HG02981 (cell line): ENCODE measurements around the gene GAS7.

ENCODE experiments used
- ATAC-seq: cut with Tn5 transposase; IDR thresholded peaks from one replicate; pipeline ENCODE4 v1.9.1; 2021; ENCODE audit warnings: mild to moderate bottlenecking, moderate library complexity; ENCODE audit not compliant: unreplicated experiment

The GAS7 gene

GRCh38 chr17:9956474-9957131 is 241.8 kb downstream of the GAS7 start:
- ATAC-seq = no peak

- ATAC-seq = no peak
These were observed 244.9 kb downstream of the GAS7 start for GRCh38 chr17:9953492-9953891.

- no peak for ATAC-seq
These were observed 246.6 kb downstream of the GAS7 start for GRCh38 chr17:9951803-9952202.

DNA sequence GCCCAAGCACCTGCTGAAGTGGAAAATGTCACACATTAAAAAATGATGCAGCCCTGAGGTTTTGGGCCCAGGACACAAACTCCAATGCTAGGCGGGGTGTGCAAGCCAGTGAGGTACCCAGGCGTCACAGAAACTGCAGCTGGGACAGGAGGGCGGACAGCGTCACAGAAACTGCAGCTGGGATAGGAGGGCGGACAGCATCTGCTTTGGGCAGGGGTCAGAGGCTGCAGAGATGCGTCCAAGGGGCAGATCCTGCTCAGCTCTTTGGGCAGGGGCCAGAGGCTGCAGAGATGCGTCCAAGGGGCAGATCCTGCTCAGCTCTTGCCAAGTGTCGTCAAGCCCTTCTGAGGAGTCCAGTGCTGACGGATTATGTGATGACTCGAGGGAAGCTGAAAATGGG is 249.5 kb downstream of the GAS7 start:
- no peak for ATAC-seq

DNA sequence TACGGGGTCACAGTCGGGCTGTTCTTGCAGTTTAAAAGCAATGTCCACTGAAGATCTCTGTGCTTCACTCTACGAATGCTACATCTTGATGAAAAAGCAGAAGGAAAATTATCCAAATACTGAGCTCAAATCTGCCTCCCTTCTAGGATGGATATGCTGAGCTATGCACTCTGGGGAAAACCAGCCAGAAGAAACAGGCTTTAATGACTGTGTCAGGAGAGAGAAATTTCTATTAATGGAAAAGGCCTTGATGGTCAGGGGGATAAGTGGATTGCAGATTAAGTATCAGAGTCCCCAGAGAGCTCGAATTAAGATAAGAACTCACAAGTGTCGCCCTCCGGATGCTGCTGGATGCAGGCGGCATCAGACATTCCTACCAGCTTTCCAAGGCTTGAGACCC is 253.7 kb downstream of the GAS7 start:
- no peak for ATAC-seq

DNA sequence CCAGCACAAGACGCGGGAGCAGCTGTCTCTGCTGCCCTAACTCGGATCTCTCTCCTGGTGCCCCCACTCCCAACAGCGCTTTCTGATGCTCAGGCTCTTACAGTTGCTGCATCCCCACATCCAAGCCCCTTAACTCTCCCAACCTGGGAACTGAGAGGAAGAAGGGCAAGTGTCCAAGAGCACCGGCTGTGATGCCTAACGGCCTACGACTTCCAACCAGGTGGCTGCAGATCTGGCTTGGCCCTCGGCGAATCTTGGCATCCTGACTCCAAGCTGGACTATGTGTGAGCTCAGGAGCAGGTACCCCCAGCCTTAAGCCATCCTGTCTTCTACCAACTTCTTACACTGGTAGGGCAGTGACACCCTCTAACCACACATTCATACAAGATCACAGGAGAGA is 255.1 kb downstream of the GAS7 start:
- no peak for ATAC-seq

DNA sequence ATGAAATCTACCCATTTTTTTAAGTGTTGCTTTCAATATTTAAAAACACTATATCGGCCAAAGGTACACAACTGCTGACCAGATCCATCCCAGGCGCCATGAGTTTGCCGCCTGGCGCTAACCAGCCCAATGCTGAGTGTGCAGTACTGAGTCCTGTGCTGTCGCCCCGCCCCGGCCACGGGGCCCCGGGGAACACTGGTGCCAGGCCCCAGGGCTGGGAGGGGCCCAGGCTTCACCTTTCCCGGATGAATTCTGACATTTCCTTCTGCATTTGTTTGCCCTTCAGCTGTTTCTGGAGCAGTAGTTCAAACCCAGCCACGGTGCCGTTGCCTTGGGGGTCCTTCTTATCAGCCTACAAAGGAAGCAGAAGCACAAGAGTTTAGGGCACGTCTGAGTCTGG is 255.5 kb downstream of the GAS7 start:
- ATAC-seq = no peak

- ATAC-seq = no peak
These were observed 257.1 kb downstream of the GAS7 start for GRCh38 chr17:9941305-9941704.

GRCh38 chr17:9940841-9941240 is 257.6 kb downstream of the GAS7 start:
- ATAC-seq = no peak

DNA sequence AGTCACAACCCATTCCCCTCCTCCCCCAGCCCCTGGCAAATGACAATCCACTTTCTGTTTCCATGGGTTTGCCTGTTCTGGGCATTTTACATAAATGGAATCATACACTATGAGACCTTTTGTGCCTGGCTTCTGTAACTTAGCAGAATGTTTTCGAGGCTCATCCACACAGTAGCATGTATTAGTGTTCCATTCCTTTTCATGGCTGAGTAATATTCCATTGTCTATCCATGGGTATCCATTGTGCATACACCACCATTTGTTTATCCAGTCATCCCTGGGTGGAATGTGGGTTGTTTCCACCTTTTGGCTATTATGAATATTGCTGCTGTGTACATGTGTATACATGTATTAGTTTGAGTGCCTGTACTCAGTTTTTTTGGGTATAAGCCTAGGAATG is 259.6 kb downstream of the GAS7 start:
- no peak for ATAC-seq

GRCh38 chr17:9937901-9938300 is 260.5 kb downstream of the GAS7 start:
- no peak for ATAC-seq

DNA sequence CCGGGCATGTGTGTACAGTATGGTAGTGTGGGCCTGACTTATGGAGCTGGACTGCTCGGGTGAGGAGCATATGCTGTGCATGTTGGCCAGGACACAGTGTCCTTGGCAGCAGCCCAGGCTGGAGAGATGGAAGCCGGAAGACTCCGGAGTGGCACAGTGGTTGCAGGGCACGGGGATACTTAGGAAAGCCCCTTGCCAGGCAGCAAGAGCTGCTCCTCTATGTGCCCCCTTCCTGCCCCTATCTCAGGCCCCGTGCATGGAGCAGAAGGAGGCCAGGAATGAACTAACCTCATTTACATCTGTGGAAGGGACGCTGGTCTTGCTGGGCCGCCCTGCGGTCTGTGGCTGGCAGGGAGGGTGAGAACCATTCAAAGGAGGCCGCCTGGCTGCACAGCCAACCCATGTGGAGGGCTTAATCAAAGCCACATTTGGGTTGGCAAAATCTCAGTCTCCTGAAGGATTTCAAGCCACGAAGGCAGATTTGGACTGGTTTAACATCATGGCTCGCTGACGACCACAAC is 261.1 kb downstream of the GAS7 start:
- ATAC-seq = no peak

GRCh38 chr17:9936095-9936494 is 262.3 kb downstream of the GAS7 start:
- ATAC-seq = no peak

DNA sequence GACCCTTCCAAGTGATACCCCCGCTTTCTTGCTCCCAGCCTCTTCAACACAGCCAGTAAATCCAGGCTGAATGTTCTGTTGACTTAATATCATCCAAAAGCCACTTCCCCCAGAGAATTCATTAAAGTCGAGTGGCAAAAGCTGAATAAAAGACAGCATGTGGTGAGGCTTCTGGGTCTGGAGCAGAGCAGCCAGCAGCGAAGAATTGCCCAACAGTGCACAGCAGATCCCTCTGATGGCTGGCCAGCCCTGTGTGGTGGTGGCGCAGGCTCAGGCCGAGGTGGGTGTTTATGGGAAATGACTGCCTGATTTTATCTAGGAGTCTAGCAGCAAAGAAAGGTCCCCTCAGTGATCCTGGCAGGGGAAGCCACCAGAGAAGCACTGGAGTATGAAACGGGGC is 263.0 kb downstream of the GAS7 start:
- ATAC-seq = no peak

- ATAC-seq = no peak
These were observed 264.1 kb downstream of the GAS7 start for GRCh38 chr17:9934331-9934730.

DNA sequence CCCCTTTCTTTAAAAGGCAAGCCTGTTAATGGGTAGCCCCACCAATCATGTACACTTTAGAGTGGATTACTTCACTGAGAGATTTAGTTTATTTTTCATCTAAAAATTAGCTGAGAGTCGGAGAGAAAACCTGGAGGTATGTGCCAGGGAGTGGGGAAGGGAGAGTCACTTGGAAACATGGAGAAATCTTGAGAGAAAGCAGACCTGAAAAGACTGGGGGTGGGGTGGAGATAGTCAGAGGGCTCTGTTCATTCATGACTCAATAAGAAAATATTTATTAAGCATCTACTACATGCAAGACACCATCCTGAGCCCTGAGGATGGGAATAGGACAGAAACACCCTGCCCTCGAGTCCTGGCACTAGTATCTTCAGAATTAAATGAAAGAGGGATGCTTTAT is 265.9 kb downstream of the GAS7 start:
- no peak for ATAC-seq

GRCh38 chr17:9931144-9931741 is 267.2 kb downstream of the GAS7 start:
- no peak for ATAC-seq

DNA sequence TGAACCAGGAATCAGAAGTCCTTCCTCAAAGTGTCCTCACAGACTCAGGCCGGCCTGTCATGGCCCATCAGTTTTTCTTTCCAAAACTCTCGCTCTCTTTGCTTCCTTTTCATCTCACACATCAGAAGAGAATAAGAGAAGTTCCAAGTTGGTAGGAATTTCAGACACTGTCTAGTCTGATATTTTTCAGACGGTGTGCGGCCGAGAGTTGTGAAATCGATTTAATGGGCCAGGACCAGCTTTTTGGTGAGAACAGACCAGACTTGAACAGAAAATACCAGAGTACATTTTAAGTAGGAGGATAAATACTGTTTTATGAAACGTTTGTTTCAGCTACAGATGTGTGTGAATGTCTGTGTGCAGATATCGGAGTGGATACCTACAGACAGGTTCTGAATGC is 268.5 kb downstream of the GAS7 start:
- no peak for ATAC-seq

- ATAC-seq = no peak
These were observed 269.6 kb downstream of the GAS7 start for GRCh38 chr17:9928601-9929333.

- ATAC-seq = no peak
These were observed 272.1 kb downstream of the GAS7 start for GRCh38 chr17:9926150-9926804.

GRCh38 chr17:9925457-9925856 is 272.9 kb downstream of the GAS7 start:
- no peak for ATAC-seq
